H9 (cell line): ENCODE data around the gene MUC2. TPM values are rescaled to one million over a fixed set of nuclear protein-coding genes. Genes with fewer than 3 reads are reported as not detected.

Experiments used
- DNase-seq: peaks from one replicate; pipeline ENCODE4 v3.0.0-alpha.2; 2017
- H2AFZ ChIP-seq: one replicate; pipeline ENCODE4 v1.6.1; 2013; ENCODE audit warnings: mild to moderate bottlenecking, low read length, control low read depth, moderate library complexity
- H2AK5ac ChIP-seq: 2 replicates; pipeline ENCODE4 v1.6.1; 2013; ENCODE audit warnings: low read length, control low read depth, mixed read lengths; ENCODE audit not compliant: insufficient read length
- H2BK120ac ChIP-seq: one replicate; pipeline ENCODE4 v1.6.1; 2013; ENCODE audit warnings: low read depth, mild to moderate bottlenecking, low read length, control low read depth, inconsistent platforms; ENCODE audit not compliant: poor library complexity, severe bottlenecking
- H2BK12ac ChIP-seq: 2 replicates; pipeline ENCODE4 v1.6.1; 2013; ENCODE audit warnings: low read length, control low read depth, mixed read lengths, low read depth; ENCODE audit not compliant: insufficient read length
- H2BK15ac ChIP-seq: 2 replicates; pipeline ENCODE4 v1.6.1; 2013; ENCODE audit warnings: low read depth, low read length, control low read depth
- H2BK20ac ChIP-seq: one replicate; pipeline ENCODE4 v1.6.1; 2013; ENCODE audit warnings: low read depth, mild to moderate bottlenecking, low read length, control low read depth, inconsistent platforms; ENCODE audit not compliant: poor library complexity, severe bottlenecking
- H2BK5ac ChIP-seq: 2 replicates; pipeline ENCODE4 v1.6.1; 2013; ENCODE audit warnings: low read length, control low read depth, mixed read lengths; ENCODE audit not compliant: insufficient read length
- H3K14ac ChIP-seq: 2 replicates; pipeline ENCODE4 v1.6.1; 2013; ENCODE audit warnings: low read length, control low read depth; ENCODE audit not compliant: insufficient read depth
- H3K18ac ChIP-seq: 2 replicates; pipeline ENCODE4 v1.6.1; 2013; ENCODE audit warnings: low read depth, mild to moderate bottlenecking, mixed read lengths, low read length, control low read depth; ENCODE audit not compliant: insufficient read length
- H3K23ac ChIP-seq: 2 replicates; pipeline ENCODE4 v1.6.1; 2013; ENCODE audit warnings: low read length, control low read depth, mixed read lengths, low read depth; ENCODE audit not compliant: insufficient read length
- H3K23me2 ChIP-seq: 2 replicates; pipeline ENCODE4 v1.6.1; 2013; ENCODE audit warnings: low read depth, mild to moderate bottlenecking, mixed read lengths, low read length, control low read depth; ENCODE audit not compliant: insufficient read length, poor library complexity, severe bottlenecking
- H3K27ac ChIP-seq: 2 replicates; pipeline ENCODE4 v1.5.1; 2013; ENCODE audit warnings: low read length, control low read depth, mixed read lengths, low read depth; ENCODE audit not compliant: insufficient read length
- H3K27me3 ChIP-seq: 2 replicates; pipeline ENCODE4 v1.6.1; 2013; ENCODE audit warnings: low read length, control low read depth, inconsistent platforms; ENCODE audit not compliant: insufficient read depth
- H3K4ac ChIP-seq: 2 replicates; pipeline ENCODE4 v1.6.1; 2013; ENCODE audit warnings: low read depth, mild to moderate bottlenecking, control low read depth, inconsistent platforms, low read length, moderate library complexity
- H3K4me1 ChIP-seq: 2 replicates; pipeline ENCODE4 v1.6.1; 2013; ENCODE audit warnings: low read length, control low read depth, inconsistent platforms; ENCODE audit not compliant: insufficient read depth
- H3K4me2 ChIP-seq: 2 replicates; pipeline ENCODE4 v1.6.1; 2013; ENCODE audit warnings: low read length, control low read depth, mixed read lengths; ENCODE audit not compliant: insufficient read length, insufficient read depth
- H3K56ac ChIP-seq: 2 replicates; pipeline ENCODE4 v1.6.1; 2013; ENCODE audit warnings: low read depth, mild to moderate bottlenecking, mixed read lengths, low read length, control low read depth; ENCODE audit not compliant: insufficient read length
- H3K79me1 ChIP-seq: 2 replicates; pipeline ENCODE4 v1.6.1; 2013; ENCODE audit warnings: low read depth, mild to moderate bottlenecking, moderate library complexity, low read length, control low read depth, inconsistent platforms; ENCODE audit not compliant: insufficient read depth, poor library complexity, severe bottlenecking
- H3K79me2 ChIP-seq: 2 replicates; pipeline ENCODE4 v1.6.1; 2013; ENCODE audit warnings: low read length, control low read depth, inconsistent platforms; ENCODE audit not compliant: insufficient read depth
- H3K9ac ChIP-seq: 2 replicates; pipeline ENCODE4 v1.6.1; 2013; ENCODE audit warnings: low read length, control low read depth, mixed read lengths; ENCODE audit not compliant: insufficient read length; ENCODE audit errors: extremely low read depth
- H3K9me3 ChIP-seq: one replicate; pipeline ENCODE4 v1.6.1; 2013; ENCODE audit warnings: low read depth, low read length, inconsistent platforms; ENCODE audit not compliant: control insufficient read depth
- H3T11ph ChIP-seq: one replicate; pipeline ENCODE4 v1.6.1; 2013; ENCODE audit warnings: mild to moderate bottlenecking, low read length, control low read depth, inconsistent platforms
- H4K20me1 ChIP-seq: one replicate; pipeline ENCODE4 v1.6.1; 2013; ENCODE audit not compliant: control insufficient read depth, insufficient read length, insufficient read depth
- H4K5ac ChIP-seq: 2 replicates; pipeline ENCODE4 v1.6.1; 2013; ENCODE audit warnings: low read depth, mild to moderate bottlenecking, mixed read lengths, low read length, control low read depth; ENCODE audit not compliant: insufficient read length
- H4K8ac ChIP-seq: replicated peaks from 2 replicates; pipeline ENCODE4 v1.6.1; 2013; ENCODE audit warnings: low read length, control low read depth, mixed read lengths, low read depth; ENCODE audit not compliant: insufficient read length
- H4K91ac ChIP-seq: 2 replicates; pipeline ENCODE4 v1.6.1; 2013; ENCODE audit warnings: low read depth, mild to moderate bottlenecking, moderate library complexity, mixed read lengths, low read length, control low read depth; ENCODE audit not compliant: insufficient read length
- H3K27ac Mint-ChIP-seq, 3 experiments: 2 replicates in 2 of 3; 3 replicates in 1 of 3; pipeline ENCODE4 v1.8.0; 2020 to 2021; ENCODE audit warnings: mixed read lengths in 3 of 3, mild to moderate bottlenecking in 1 of 3, moderate library complexity in 1 of 3
- H3K27me3 Mint-ChIP-seq: 2 replicates; pipeline ENCODE4 v1.8.0; 2021; ENCODE audit warnings: low read depth, mild to moderate bottlenecking, moderate library complexity, mixed read lengths
- H3K36me3 Mint-ChIP-seq, 3 experiments: 2 replicates in 2 of 3; 3 replicates in 1 of 3; pipeline ENCODE4 v1.8.0; 2020 to 2021; ENCODE audit warnings: low read depth in 3 of 3, mixed read lengths in 3 of 3; ENCODE audit not compliant: insufficient read depth in 1 of 3
- H3K4me1 Mint-ChIP-seq, 2 experiments: 2 replicates each; pipeline ENCODE4 v1.8.0; 2020; ENCODE audit warnings: mixed read lengths in 2 of 2
- H3K4me3 Mint-ChIP-seq, 2 experiments: 2 replicates in 1 of 2; 3 replicates in 1 of 2; pipeline ENCODE4 v1.8.0; 2020 to 2021; ENCODE audit warnings: mild to moderate bottlenecking in 2 of 2, mixed read lengths in 2 of 2, moderate library complexity in 1 of 2
- H3K9me3 Mint-ChIP-seq, 2 experiments: 2 replicates in 1 of 2; 3 replicates in 1 of 2; pipeline ENCODE4 v1.8.0; 2020; ENCODE audit warnings: mild to moderate bottlenecking in 2 of 2, mixed read lengths in 2 of 2, moderate library complexity in 1 of 2
- WGBS: extraction: QIAGEN DNeasy Blood & Tissue Kit; methylation state at CpG from one replicate; pipeline ENCODE4 v1.1.7; 2013; ENCODE audit warnings: missing lambda C conversion rate, low lambda C conversion rate, mixed read lengths; ENCODE audit not compliant: insufficient read length; ENCODE audit errors: extremely low coverage; 5-methylcytosine and 5-hydroxymethylcytosine counted together
- total RNA-seq: library from RNA; stranded (reverse); gene quantifications from 2 replicates; pipeline ENCODE4 v1.2.1, GENCODE V29; 2021
- TF ChIP-seq, protein P1 (sequence below): fragments of 200-600 bp; sonication (generic); conservative IDR thresholded peaks from 3 replicates; pipeline ENCODE4 v1.8.0; 2021; ENCODE audit warnings: antibody characterized with exemption, mild to moderate bottlenecking

MUC2 gene
- total RNA-seq, 1 experiment from 2014 or later: not detected

DNA sequence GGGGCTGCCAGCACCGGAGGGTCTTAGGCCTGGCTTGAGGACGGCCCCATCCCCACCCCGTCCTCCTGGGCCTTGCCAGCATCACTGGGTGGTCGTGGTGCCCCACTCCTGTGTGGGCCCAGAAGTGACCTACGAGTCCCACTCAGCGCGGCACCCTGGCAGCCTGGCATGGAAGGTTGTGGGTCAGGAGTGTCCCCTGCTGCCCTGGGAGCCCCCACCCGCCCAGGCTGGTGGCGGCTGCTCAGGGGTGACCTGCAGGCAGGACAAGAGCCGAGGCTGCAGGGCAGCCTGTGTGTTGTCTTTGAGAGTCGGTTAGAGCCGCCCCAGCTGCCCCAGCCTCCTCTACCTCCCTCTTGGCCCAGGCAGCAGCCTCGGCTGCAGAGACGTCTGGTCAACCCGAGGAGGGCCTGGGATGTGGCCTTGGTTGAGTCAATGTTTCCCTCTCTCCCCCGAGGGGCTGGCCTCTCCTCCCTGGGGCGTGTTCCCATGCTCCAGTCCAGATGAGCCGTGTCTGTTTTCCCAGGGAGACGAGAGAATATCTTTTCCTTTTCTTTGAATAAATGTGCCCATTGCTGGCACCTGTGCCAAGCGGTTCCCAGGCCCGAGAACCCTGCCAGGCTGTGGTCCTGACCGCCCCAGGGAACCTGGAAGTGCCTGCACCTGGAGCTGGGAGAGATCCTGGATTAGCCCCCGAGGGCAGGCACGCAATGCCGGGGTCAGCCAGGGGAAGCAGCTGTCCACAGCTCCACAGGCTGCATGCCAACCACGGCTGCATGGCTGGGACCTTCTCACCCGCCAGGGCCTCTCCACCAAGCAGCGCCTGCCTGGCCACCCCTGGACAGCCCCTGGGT, 47.4 kb downstream of the MUC2 start:
- WGBS: no CpG with 5 or more reads among the region's 28 CpGs
- Histone ChIP-seq H2BK15ac (no peak overlapping the region), H3K23me2 (no peaks in the 10 kb centered on the region), H4K91ac (no peak overlapping the region), H3K14ac (no peak overlapping the region; the same call in 1 of the 2 replicates), H2AFZ (no peak overlapping the region), H2BK120ac (no peak overlapping the region), H3K56ac (no peak overlapping the region), H2AK5ac (no peak overlapping the region), H3K4me2 (no peak overlapping the region), H3K4ac (no peak overlapping the region), H3K79me1 (no peaks in the 10 kb centered on the region), H2BK12ac (no peak overlapping the region), H4K5ac (no peak overlapping the region), H3K4me1 (no peaks in the 10 kb centered on the region), H3K9me3 (no peaks in the 10 kb centered on the region), H3K23ac (no peak overlapping the region), H3K27ac (no peak overlapping the region), H3T11ph (no peak overlapping the region), H3K79me2 (no peaks in the 10 kb centered on the region), H3K9ac (no peak overlapping the region), H4K8ac (no peak overlapping the region), H3K27me3 (no peaks in the 10 kb centered on the region), H3K18ac (no peak overlapping the region), H2BK20ac (no peak overlapping the region), H2BK5ac (no peak overlapping the region), H4K20me1 (no peaks in the 10 kb centered on the region)
- Mint-ChIP-seq H3K4me3 (no peak overlapping the region), H3K9me3 (peaks cover 2 to 6% of the 10 kb centered on the region in 2 experiments; a peak in 3 of 5 replicates), H3K27ac (no peak overlapping the region), H3K4me1 (no peaks in the 10 kb centered on the region), H3K36me3 (no peaks in the 10 kb centered on the region), H3K27me3 (peaks cover 18% of the 10 kb centered on the region)
- no peak for DNase-seq
- TF ChIP-seq, protein P1, sequence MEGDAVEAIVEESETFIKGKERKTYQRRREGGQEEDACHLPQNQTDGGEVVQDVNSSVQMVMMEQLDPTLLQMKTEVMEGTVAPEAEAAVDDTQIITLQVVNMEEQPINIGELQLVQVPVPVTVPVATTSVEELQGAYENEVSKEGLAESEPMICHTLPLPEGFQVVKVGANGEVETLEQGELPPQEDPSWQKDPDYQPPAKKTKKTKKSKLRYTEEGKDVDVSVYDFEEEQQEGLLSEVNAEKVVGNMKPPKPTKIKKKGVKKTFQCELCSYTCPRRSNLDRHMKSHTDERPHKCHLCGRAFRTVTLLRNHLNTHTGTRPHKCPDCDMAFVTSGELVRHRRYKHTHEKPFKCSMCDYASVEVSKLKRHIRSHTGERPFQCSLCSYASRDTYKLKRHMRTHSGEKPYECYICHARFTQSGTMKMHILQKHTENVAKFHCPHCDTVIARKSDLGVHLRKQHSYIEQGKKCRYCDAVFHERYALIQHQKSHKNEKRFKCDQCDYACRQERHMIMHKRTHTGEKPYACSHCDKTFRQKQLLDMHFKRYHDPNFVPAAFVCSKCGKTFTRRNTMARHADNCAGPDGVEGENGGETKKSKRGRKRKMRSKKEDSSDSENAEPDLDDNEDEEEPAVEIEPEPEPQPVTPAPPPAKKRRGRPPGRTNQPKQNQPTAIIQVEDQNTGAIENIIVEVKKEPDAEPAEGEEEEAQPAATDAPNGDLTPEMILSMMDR: no peak
